NB4 (cell line): ENCODE results near the gene USH1C.

ENCODE experiments used
- CTCF ChIP-seq: IDR thresholded peaks from one replicate; pipeline ENCODE4 v1.5.1; 2012; ENCODE audit warnings: low read depth, low read length
- MAX ChIP-seq: IDR thresholded peaks from 2 replicates; pipeline ENCODE4 v1.6.1; 2011; ENCODE audit warnings: low read depth, low read length
- MYC ChIP-seq: IDR thresholded peaks from 2 replicates; pipeline ENCODE4 v1.6.1; 2011; ENCODE audit warnings: low read depth, low read length
- POLR2A ChIP-seq: IDR thresholded peaks from 2 replicates; pipeline ENCODE4 v1.6.1; 2011; ENCODE audit warnings: mild to moderate bottlenecking; ENCODE audit not compliant: insufficient read length; ENCODE audit errors: extremely low read depth

GRCh38 chr11:17490938-17491337 lies 53.3 kb downstream of the USH1C start:
- TF ChIP-seq CTCF, result no peak
- TF ChIP-seq POLR2A, result no peak
- no peak for TF ChIP-seq MAX
- TF ChIP-seq MYC, result no peak
